K562 (cell line): Measurements from ENCODE around the gene CPT1C. TPM values are rescaled to one million over a fixed set of nuclear protein-coding genes. Genes with fewer than 3 reads are reported as not detected.

Experiments
- BCOR ChIP-seq: fragments of 450-650 bp; IDR thresholded peaks from 2 replicates; pipeline ENCODE4 v1.6.1; 2016
- C11orf30 ChIP-seq: fragments of 450-650 bp; IDR thresholded peaks from 2 replicates; pipeline ENCODE4 v1.6.1; 2016; ENCODE audit warnings: low read depth, mild to moderate bottlenecking
- CTBP1 ChIP-seq: fragments of 450-650 bp; IDR thresholded peaks from 2 replicates; pipeline ENCODE4 v1.6.1; 2016; ENCODE audit warnings: borderline replicate concordance
- EP400 ChIP-seq: fragments of 450-650 bp; IDR thresholded peaks from 2 replicates; pipeline ENCODE4 v1.6.1; 2017; ENCODE audit warnings: antibody characterized with exemption, mild to moderate bottlenecking, moderate library complexity
- FOXK1 ChIP-seq: sonication (generic); formaldehyde crosslinking; IDR thresholded peaks from 2 replicates; pipeline ENCODE4 v1.8.0; 2022; ENCODE audit warnings: missing genetic modification reagents, mild to moderate bottlenecking, borderline replicate concordance
- HOMEZ ChIP-seq: fragments of 250-450 bp; sonication (Bioruptor Pico); IDR thresholded peaks from 2 replicates; pipeline ENCODE4 v1.4.0; 2020; ENCODE audit warnings: mild to moderate bottlenecking, moderate library complexity
- MTA3 ChIP-seq: fragments of 450-650 bp; formaldehyde crosslinking; IDR thresholded peaks from 2 replicates; pipeline ENCODE4 v1.6.1; 2017; ENCODE audit warnings: mild to moderate bottlenecking, borderline replicate concordance
- MYC ChIP-seq, 2 experiments: fragments of 250-450 bp in 1 of 2; sonication (Bioruptor Pico) in 1 of 2; IDR thresholded peaks; 2 replicates each; pipeline versions ENCODE4 v1.5.1 to v1.6.1; 2012 to 2021; ENCODE audit warnings: low read depth in 2 of 2, borderline replicate concordance in 1 of 2, improper control_type of control experiment in 1 of 2, low read length in 1 of 2, mild to moderate bottlenecking in 1 of 2, moderate library complexity in 1 of 2
- YY1 ChIP-seq, 3 experiments: IDR thresholded peaks; 2 replicates each; pipeline ENCODE4 v1.6.1; 2011; ENCODE audit warnings: low read length in 2 of 3, mild to moderate bottlenecking in 2 of 3, moderate library complexity in 2 of 3, borderline replicate concordance in 1 of 3, control low read depth in 1 of 3, low read depth in 1 of 3; ENCODE audit not compliant: insufficient read depth in 3 of 3, insufficient replicate concordance in 2 of 3, control insufficient read depth in 1 of 3, insufficient read length in 1 of 3; ENCODE audit errors: extremely low read depth in 1 of 3
- ZBTB43 ChIP-seq: sonication (generic); formaldehyde crosslinking; IDR thresholded peaks from 2 replicates; pipeline ENCODE4 v1.8.0; 2023; ENCODE audit warnings: mild to moderate bottlenecking, missing genetic modification reagents
- ZKSCAN1 ChIP-seq: fragments of 150-350 bp; IDR thresholded peaks from 2 replicates; pipeline ENCODE4 v1.6.1; 2016; ENCODE audit warnings: low read depth, low read length
- ZNF408 ChIP-seq: fragments of 250-450 bp; sonication (Bioruptor Pico); IDR thresholded peaks from 2 replicates; pipeline ENCODE4 v1.4.0; 2020; ENCODE audit warnings: low read depth, mild to moderate bottlenecking, moderate library complexity
- polyA plus RNA-seq, 8 experiments: library from polyadenylated mRNA; depleted of rRNA in 4 of 8; stranded (reverse) in 5 of 8; unstranded in 3 of 8; fragments of >200 nt; fragmentation: Nextera tagmentation in 2 of 8; fragmentation: Illumina TruSeq in 1 of 8; extraction: Ambion mirVana in 2 of 8; extraction: Trizol in 1 of 8; gene quantifications; 2 replicates each; pipeline versions ENCODE4 v1.2.1 to v1.2.3, GENCODE V29; 2011 to 2014; ENCODE audit warnings: inconsistent platforms in 1 of 8, missing spikeins in 1 of 8
- total RNA-seq, 7 experiments: library from RNA; depleted of rRNA in 6 of 7; stranded (reverse); fragments of >200 nt in 6 of 7; fragmentation: Illumina TruSeq in 2 of 7; extraction: Trizol in 2 of 7; gene quantifications; 2 replicates each; pipeline versions ENCODE4 v1.2.1 to v1.2.3, GENCODE V29; 2011 to 2021; ENCODE audit warnings: low replicate concordance in 1 of 7
- TF ChIP-seq, protein P1 (sequence below), 2 experiments: IDR thresholded peaks; 2 replicates each; pipeline ENCODE4 v1.6.1; 2011; ENCODE audit warnings: borderline replicate concordance in 1 of 2, control low read depth in 1 of 2, low read depth in 1 of 2, low read length in 1 of 2, mild to moderate bottlenecking in 1 of 2, mixed read lengths in 1 of 2, moderate library complexity in 1 of 2; ENCODE audit not compliant: insufficient read depth in 1 of 2, insufficient read length in 1 of 2, poor library complexity in 1 of 2, severe bottlenecking in 1 of 2; ENCODE audit errors: extremely low read depth in 1 of 2
- TF ChIP-seq, protein P2 (sequence below): fragments of 250-450 bp; sonication (Bioruptor Pico); IDR thresholded peaks from 2 replicates; pipeline ENCODE4 v1.5.0; 2021
- TF ChIP-seq, protein P3 (sequence below): fragments of 450-650 bp; IDR thresholded peaks from 2 replicates; pipeline ENCODE4 v1.6.1; 2016; ENCODE audit warnings: borderline replicate concordance
- TF ChIP-seq, protein P4 (sequence below): fragments of 450-650 bp; formaldehyde crosslinking; IDR thresholded peaks from 2 replicates; pipeline ENCODE4 v1.4.0; 2022; ENCODE audit warnings: missing genetic modification characterization

CPT1C gene
- total and polyA plus RNA-seq, 9 of the 15 experiments (the other 6 are each of a cell fraction or from before 2014, with no cell fraction given) = 1.9 to 12.3 (median 3.0) TPM

DNA sequence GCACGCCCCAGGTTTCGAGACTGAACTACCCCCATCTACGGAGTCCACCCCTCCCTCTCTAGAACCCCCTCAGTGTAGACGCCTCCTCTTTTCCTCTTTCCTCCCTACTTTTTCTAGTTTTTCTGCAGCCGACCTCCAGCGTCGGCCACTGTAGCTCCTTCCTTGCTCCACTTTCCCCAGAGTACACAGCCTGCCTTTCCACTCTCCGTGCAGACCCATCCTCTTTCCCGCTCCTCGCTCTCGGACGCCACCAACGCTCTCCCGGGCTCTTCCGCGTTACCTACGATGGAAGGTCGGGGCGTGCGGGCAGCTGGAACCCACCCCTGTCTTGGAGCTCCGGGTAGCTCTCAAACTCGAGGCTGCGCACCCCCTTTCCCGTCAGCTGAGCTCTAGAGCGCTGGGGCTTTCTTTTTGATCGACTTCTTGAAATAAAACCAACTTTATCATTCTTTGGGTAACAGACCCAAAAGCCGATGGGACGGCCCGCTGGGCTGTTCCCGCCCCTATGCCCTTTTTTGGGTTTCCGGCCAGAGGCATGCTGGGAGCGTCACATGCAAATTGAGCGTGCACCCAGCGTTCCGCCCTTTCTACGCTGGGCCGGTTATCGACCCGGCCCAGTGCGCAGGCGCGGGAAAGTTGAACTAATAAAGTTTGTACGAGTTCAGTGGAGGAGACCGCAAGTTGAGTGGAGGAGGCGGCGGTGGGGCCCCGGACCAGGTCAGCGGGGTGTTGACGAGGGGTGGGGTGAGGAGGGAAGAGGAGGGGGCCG lies 25.4 kb upstream of the CPT1C start, which contains the start of the genes BCL2L12 and IRF3 (continued):
- TF ChIP-seq, protein P1, sequence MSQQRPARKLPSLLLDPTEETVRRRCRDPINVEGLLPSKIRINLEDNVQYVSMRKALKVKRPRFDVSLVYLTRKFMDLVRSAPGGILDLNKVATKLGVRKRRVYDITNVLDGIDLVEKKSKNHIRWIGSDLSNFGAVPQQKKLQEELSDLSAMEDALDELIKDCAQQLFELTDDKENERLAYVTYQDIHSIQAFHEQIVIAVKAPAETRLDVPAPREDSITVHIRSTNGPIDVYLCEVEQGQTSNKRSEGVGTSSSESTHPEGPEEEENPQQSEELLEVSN (IDR thresholded peaks at IDR 0.05; ENCODE audit: borderline replicate concordance in 1 of 2, extremely low read depth in 1 of 2, insufficient read depth in 1 of 2, insufficient read length in 1 of 2, low read depth in 1 of 2, low read length in 1 of 2, poor library complexity in 1 of 2, severe bottlenecking in 1 of 2) = peak in 1 of 2 experiments; percentile 19
- TF ChIP-seq YY1 (IDR thresholded peaks at IDR 0.05; ENCODE audit: borderline replicate concordance in 1 of 3, control insufficient read depth in 1 of 3, extremely low read depth in 1 of 3, insufficient read depth in 3 of 3, insufficient read length in 1 of 3, insufficient replicate concordance in 2 of 3, low read depth in 1 of 3, low read length in 2 of 3) (peak in 1 of 3 experiments; percentile 14), CTBP1 (peak; percentile 21; the same call in 1 of the 2 replicates), BCOR (peak; percentile 64; the same call in 1 of the 2 replicates), ZNF408 (no peak), C11orf30 (peak; percentile 23; the same call in 1 of the 2 replicates), MTA3 (no peak), FOXK1 (CRISPR knock-in tag) (no peak), MYC (IDR thresholded peaks at IDR 0.05; ENCODE audit: low read depth, low read length) (peak; percentile 9; the same call in 1 of the 2 replicates), MYC (CRISPR knock-in tag; IDR thresholded peaks at IDR 0.05; ENCODE audit: borderline replicate concordance, low read depth) (no peak), ZBTB43 (CRISPR knock-in tag) (no peak), HOMEZ (CRISPR knock-in tag) (no peak), EP400 (peak; percentile 82), ZKSCAN1 (peak; percentile 26; the same call in 1 of the 2 replicates)
- TF ChIP-seq, protein P2, sequence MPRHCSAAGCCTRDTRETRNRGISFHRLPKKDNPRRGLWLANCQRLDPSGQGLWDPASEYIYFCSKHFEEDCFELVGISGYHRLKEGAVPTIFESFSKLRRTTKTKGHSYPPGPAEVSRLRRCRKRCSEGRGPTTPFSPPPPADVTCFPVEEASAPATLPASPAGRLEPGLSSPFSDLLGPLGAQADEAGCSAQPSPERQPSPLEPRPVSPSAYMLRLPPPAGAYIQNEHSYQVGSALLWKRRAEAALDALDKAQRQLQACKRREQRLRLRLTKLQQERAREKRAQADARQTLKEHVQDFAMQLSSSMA (CRISPR knock-in tag) = no peak
- TF ChIP-seq, protein P3, sequence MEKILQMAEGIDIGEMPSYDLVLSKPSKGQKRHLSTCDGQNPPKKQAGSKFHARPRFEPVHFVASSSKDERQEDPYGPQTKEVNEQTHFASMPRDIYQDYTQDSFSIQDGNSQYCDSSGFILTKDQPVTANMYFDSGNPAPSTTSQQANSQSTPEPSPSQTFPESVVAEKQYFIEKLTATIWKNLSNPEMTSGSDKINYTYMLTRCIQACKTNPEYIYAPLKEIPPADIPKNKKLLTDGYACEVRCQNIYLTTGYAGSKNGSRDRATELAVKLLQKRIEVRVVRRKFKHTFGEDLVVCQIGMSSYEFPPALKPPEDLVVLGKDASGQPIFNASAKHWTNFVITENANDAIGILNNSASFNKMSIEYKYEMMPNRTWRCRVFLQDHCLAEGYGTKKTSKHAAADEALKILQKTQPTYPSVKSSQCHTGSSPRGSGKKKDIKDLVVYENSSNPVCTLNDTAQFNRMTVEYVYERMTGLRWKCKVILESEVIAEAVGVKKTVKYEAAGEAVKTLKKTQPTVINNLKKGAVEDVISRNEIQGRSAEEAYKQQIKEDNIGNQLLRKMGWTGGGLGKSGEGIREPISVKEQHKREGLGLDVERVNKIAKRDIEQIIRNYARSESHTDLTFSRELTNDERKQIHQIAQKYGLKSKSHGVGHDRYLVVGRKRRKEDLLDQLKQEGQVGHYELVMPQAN = peak; percentile 90
- TF ChIP-seq, protein P4, sequence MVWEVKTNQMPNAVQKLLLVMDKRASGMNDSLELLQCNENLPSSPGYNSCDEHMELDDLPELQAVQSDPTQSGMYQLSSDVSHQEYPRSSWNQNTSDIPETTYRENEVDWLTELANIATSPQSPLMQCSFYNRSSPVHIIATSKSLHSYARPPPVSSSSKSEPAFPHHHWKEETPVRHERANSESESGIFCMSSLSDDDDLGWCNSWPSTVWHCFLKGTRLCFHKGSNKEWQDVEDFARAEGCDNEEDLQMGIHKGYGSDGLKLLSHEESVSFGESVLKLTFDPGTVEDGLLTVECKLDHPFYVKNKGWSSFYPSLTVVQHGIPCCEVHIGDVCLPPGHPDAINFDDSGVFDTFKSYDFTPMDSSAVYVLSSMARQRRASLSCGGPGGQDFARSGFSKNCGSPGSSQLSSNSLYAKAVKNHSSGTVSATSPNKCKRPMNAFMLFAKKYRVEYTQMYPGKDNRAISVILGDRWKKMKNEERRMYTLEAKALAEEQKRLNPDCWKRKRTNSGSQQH (CRISPR knock-in tag) = peak; percentile 32; the same call in 1 of the 2 replicates
